ENCODE data around the gene PHLPP1. TPM values are rescaled to one million over a fixed set of nuclear protein-coding genes. Genes with fewer than 3 reads are reported as not detected.

Gene PHLPP1
- total and polyA plus RNA-seq, 2 of the 4 experiments (the other 2 are of a cell fraction) = 3.3 to 3.6 TPM

- no peak overlapping the region for H3K23ac ChIP-seq (ENCODE audit: low read depth, low read length)
- no peaks in the 10 kb centered on the region for H3K9me3 ChIP-seq (ENCODE audit: control insufficient read depth, insufficient read depth, low read length)
- in situ Hi-C loops (cut with MboI; ENCODE audit: low sequenced_read_pairs) (loop anchor here (5.0 kb wide), 1 partner anchor 407 kb away; no protein-coding TSS in a partner anchor), intact Hi-C loops (cut with micrococcal nuclease) (no loop called here), dilution Hi-C loops (cut with HindIII; ENCODE audit: low sequenced_read_pairs, unreplicated experiment) (no loop called here)
- no peaks in the 10 kb centered on the region for H3K36me3 ChIP-seq (ENCODE audit: control insufficient read depth, insufficient read depth, low read length)
- no peak overlapping the region for H2BK15ac ChIP-seq (ENCODE audit: low read depth, low read length)
- H3K4ac ChIP-seq (ENCODE audit: low read depth, low read length) = no peak overlapping the region
- H3K79me1 ChIP-seq (ENCODE audit: low read depth in 1 of 2, low read length in 2 of 2) = no peaks in the 10 kb centered on the region
- H3K27me3 ChIP-seq (ENCODE audit: control insufficient read depth, insufficient read depth, low read length) = peaks cover 10% of the 10 kb centered on the region; the same call in 1 of the 2 replicates
- no peak overlapping the region for H2BK20ac ChIP-seq (ENCODE audit: low read depth, low read length)
- TF ChIP-seq RCOR1 (IDR thresholded peaks at IDR 0.05; ENCODE audit: insufficient replicate concordance, low read length) (no peak), POLR2A (IDR thresholded peaks at IDR 0.05; ENCODE audit: low read depth, low read length) (no peak), USF2 (IDR thresholded peaks at IDR 0.05; ENCODE audit: low read depth, low read length) (no peak), RAD21 (IDR thresholded peaks at IDR 0.05; ENCODE audit: low read length) (no peak), MAZ (IDR thresholded peaks at IDR 0.05; ENCODE audit: borderline replicate concordance, low read depth, low read length) (no peak), MXI1 (IDR thresholded peaks at IDR 0.05; ENCODE audit: borderline replicate concordance, low read depth, low read length) (no peak), MAFK (IDR thresholded peaks at IDR 0.05; ENCODE audit: low read depth, low read length) (no peak), CTCF (conservative IDR thresholded peaks at IDR 0.05; ENCODE audit: low read depth, low read length) (no peak), BHLHE40 (IDR thresholded peaks at IDR 0.05; ENCODE audit: low read depth, low read length) (no peak), RFX5 (IDR thresholded peaks at IDR 0.05; ENCODE audit: low read depth, low read length) (no peak), NFE2L2 (IDR thresholded peaks at IDR 0.05; ENCODE audit: low read depth, low read length) (no peak), CHD1 (IDR thresholded peaks at IDR 0.05; ENCODE audit: low read depth, low read length) (no peak), ELK1 (IDR thresholded peaks at IDR 0.05; ENCODE audit: borderline replicate concordance, low read depth, low read length) (no peak), FOS (IDR thresholded peaks at IDR 0.05; ENCODE audit: low read depth, low read length) (no peak), CEBPB (IDR thresholded peaks at IDR 0.05; ENCODE audit: low read depth, low read length) (no peak)
- no peak overlapping the region for H3K56ac ChIP-seq (ENCODE audit: extremely low read depth, insufficient read depth, low read length)
- H3K9me1 ChIP-seq (ENCODE audit: insufficient read depth, low read length) = no peaks in the 10 kb centered on the region
- H2BK5ac ChIP-seq (ENCODE audit: low read depth, low read length, poor library complexity, severe bottlenecking) = no peak overlapping the region
- no peak overlapping the region for H2AK9ac ChIP-seq (replicated peaks; ENCODE audit: low read depth, low read length, poor library complexity)
- no TSS peak for BruUV-seq (replicated peaks)
- WGBS, 2 experiments (ENCODE audit: extremely low coverage in 2 of 2, insufficient read length in 1 of 2) = 95% methylated on average over 2 of the region's 5 CpGs; no CpG with 5 or more reads in 1 of the 2 experiments
- no peak overlapping the region for H3K4me3 ChIP-seq (ENCODE audit: insufficient read depth, low read depth, low read length)
- CTCF ChIA-PET = no interaction called here
- DNase-seq (no peak), ATAC-seq (ENCODE audit: low read depth) (no peak)
- no peak overlapping the region for H3K14ac ChIP-seq (replicated peaks; ENCODE audit: low read depth, low read length)
- no peak overlapping the region for H4K8ac ChIP-seq (ENCODE audit: low read depth in 2 of 2, low read length in 2 of 2)
- H4K5ac ChIP-seq (ENCODE audit: low read depth, low read length) = no peak overlapping the region
- no peak overlapping the region for H2AK5ac ChIP-seq (ENCODE audit: low read depth, low read length)
- H3K4me2 ChIP-seq (ENCODE audit: low read depth, low read length) = no peak overlapping the region
- no peak overlapping the region for H4K91ac ChIP-seq (ENCODE audit: insufficient read depth, low read depth, low read length)
- no peak overlapping the region for H2AFZ ChIP-seq (replicated peaks; ENCODE audit: low read length, poor library complexity)
- H3K9ac ChIP-seq (ENCODE audit: low read depth, low read length) = no peak overlapping the region
- H2BK120ac ChIP-seq (ENCODE audit: low read depth, low read length) = no peak overlapping the region
- POLR2A ChIA-PET (ENCODE audit: unreplicated experiment) = no interaction called here
- no peaks in the 10 kb centered on the region for H4K20me1 ChIP-seq (ENCODE audit: insufficient read depth, low read length)
- no peak overlapping the region for H3K27ac ChIP-seq (ENCODE audit: insufficient read depth, low read length)
- H3K18ac ChIP-seq (ENCODE audit: low read depth, low read length) = no peak overlapping the region
- H3K4me1 ChIP-seq (ENCODE audit: control insufficient read depth, insufficient read depth, low read length) = no peaks in the 10 kb centered on the region
Measured at GRCh38 chr18:63003899-63004298, 288.6 kb downstream of the PHLPP1 start.

All from IMR-90 (cell line).